Stimulated activated CD8-positive, alpha-beta memory T cell treated with anti-CD3 and anti-CD28 coated beads, Interleukin-7, amount 100 ng/mL, for 48 hours (primary cell): Measurements from ENCODE around the gene ARHGEF26.

Experiments used
- DNase-seq, 2 donors: peaks; one replicate each; pipeline ENCODE4 v3.0.0-alpha.2; 2020; ENCODE audit warnings: low read depth in 1 of 2; ENCODE audit errors: extremely low read depth in 1 of 2

The ARHGEF26 gene

DNA sequence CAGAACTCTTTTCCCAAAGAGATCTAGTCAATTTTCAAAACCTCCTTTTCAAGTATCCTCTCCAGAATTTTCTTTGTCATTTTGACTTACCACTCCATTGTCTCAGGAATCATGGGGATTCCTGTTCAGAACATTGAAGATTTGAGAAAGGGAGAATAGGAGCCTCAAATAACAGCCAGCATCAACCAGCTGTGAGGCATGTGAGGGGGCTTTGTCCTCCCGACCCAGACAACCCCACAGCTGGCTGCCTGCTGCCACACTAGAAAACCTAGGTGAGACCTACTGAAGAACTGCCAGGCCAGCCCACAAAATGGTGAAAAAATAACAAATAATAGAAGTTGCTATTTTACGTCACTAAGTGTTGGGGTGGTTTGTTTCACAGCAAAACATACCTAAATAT is 5.9 kb upstream of the ARHGEF26 start:
- DNase-seq: no peak

GRCh38 chr3:154119951-154120350 is 1.2 kb upstream of the ARHGEF26 start:
- DNase-seq: no peak

GRCh38 chr3:154121701-154122551 is 736 bp downstream of the ARHGEF26 start:
- DNase-seq: no peak

DNA sequence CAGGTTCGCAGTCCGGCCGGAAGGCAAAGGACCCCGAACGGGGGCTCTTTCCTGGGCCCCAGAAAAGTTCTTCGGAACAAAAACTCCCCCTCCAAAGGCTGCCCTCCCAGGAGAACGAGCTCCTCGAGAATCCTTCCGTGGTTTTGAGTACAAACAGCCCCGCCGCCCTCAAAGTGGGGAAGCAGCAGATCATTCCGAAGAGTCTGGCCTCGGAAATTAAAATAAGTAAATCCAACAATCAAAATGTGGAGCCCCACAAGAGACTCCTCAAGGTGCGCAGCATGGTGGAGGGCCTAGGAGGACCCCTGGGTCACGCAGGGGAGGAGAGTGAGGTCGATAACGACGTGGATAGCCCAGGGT is 1.3 kb downstream of the ARHGEF26 start:
- no peak for DNase-seq

DNA sequence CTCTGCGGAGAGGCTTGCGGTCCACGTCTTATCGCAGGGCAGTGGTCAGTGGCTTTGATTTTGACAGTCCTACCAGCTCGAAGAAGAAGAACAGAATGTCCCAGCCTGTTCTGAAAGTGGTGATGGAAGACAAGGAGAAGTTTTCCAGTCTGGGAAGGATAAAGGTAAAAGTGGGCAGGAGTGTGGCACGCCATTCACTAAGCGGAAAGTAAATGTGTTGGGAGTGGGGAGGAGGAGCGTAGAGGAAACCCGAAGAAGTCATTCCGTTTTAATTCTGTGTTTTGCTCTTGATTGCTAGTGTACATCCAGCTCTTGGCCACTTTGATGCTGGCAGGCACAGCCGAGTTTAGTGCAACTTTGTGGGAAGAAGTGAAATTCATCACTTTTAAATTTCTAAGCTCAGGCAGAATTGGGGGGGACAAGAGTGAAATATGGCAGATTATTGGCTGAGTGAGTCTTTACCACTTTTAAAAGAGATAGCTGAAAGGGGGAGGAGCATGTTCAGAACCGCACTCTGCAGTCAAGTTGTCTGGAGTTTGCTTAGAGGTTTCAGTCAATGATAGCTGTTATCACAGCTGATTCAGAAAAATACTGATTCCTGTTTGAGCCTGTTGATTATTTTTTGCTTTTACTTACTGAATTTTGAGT is 1.8 kb downstream of the ARHGEF26 start:
- no peak for DNase-seq

- DNase-seq: no peak
These were observed 2.7 kb downstream of the ARHGEF26 start for GRCh38 chr3:154123906-154124305.

DNA sequence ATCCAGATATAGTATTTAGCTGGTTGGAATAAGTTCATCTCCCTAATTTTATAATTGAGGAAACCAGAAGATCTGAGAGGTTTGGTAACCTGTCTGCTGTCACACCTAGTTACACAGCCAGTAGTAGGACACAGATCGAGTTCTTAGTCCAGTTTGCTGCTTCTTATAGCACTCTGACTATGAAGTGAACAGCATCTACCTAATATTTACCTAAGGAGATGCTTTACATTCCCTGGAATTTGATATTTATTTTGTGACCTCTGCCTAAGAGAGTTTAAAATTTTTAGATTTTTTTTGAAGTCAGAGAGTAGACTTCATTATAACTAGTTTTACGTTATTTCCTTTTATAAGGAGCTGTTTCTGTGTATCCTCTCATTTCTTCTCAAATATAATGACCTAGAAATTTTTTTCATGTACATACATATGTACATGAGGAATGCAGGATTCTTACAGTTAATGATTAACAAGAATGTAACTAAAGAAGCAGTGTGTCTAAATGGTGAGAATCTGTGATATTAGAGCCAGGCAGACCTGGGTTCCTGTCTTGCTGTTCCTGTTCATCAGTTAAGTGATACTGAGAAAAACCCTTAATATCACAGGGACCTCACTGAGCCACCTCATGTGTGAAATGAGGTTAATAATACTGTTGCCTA is 4.3 kb downstream of the ARHGEF26 start:
- no peak for DNase-seq

DNA sequence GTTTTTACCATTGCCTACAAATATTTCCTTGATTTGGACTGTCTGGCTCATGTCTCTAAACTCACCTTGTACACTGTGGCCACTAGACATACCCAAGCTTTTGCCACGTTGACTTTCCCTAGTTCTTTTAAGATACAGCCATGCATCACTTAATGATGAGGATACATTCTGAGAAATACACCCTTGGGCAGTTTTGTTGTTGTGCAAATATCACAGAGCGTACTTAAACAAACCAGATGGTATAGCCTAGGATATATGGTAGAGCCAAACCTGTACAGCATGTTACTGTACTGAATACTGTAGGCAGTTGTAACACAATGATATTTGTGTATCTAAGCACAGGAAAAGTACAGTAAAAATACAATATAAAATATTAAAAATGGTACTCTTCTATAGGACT is 5.5 kb downstream of the ARHGEF26 start:
- DNase-seq: no peak

GRCh38 chr3:154129625-154130024 is 8.4 kb downstream of the ARHGEF26 start:
- DNase-seq: no peak

GRCh38 chr3:154130540-154130939 is 9.3 kb downstream of the ARHGEF26 start:
- no peak for DNase-seq

DNA sequence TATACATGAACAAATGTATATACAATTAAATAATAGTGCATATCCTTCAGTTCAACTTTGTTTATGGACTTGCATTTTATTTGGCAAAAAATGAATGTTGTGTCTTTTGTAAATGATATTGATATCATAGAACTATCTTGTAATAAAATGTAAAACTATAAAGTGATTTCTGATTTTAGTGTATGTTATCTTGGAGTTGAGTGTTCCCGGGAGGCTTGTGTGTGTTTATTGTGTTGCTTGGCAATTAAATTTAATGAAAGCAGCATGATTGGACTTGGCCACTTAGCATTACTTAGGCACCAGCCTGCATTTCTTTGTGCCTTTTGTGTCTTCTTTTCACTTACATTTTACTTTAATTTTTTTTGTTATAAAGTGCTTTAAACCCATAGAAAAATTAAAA is 10.6 kb downstream of the ARHGEF26 start:
- no peak for DNase-seq

DNA sequence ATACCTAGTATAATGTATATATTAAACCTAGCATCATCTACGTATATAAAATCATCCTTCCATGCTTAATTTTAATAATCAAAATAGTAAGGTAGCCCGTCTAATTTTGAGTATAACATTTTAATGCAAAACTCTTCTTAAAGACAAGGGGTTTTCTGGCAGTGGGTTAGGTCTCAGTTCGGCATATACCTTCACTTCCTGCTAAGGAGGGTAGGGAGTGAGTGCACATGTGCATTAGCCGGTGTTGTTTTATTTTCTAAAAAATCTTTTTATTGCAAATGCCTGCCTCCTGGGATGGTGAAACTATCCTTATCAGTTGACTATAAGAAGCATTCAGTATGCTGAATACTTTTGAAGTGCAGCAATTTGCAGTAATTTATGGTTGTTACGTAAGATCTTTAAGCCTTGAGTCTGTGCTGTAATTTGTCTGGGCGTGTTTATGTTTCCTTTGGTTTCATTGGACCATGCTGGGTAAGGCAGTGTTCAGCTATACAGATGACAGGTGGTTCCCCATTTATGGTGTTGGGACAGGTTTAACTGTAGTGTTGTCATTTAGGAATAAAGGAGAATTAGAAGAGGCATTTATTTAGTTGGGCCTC is 11.7 kb downstream of the ARHGEF26 start:
- DNase-seq: no peak

DNA sequence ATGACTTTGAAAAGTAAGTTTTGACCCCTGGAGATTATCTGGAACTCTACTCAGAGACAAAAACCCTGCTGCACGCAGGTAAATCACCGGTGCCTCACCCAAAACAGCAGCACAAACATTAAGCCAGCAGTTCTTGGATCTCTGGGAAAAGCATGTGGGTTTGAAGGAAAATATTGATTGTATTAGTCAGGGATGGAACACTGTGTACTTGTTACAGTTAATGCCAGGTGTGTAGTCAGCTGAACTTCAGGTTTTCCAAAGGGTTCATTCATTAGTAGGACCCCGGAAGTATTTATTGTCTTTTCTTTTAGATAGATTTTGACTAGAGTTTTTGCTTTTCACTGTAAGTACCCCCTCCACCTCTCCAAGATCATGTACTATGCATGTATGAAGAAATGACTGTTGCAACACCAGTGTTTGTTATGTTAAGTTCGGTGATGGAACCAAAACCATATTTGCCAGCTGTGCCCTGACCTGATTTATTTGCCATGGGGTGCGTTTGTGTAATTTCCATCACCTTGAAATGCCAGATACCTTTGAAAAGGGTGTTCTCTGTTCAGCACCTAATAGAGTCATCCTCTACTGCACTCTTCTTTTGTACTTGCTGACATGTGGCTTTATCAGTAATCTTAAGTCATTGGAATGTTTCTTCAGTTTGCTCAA is 14.5 kb downstream of the ARHGEF26 start:
- DNase-seq: no peak

GRCh38 chr3:154137036-154137435 is 15.8 kb downstream of the ARHGEF26 start:
- no peak for DNase-seq

- DNase-seq: no peak
These were observed 18.8 kb downstream of the ARHGEF26 start for GRCh38 chr3:154139996-154140436.

GRCh38 chr3:154142608-154143007 is 21.4 kb downstream of the ARHGEF26 start:
- no peak for DNase-seq

DNA sequence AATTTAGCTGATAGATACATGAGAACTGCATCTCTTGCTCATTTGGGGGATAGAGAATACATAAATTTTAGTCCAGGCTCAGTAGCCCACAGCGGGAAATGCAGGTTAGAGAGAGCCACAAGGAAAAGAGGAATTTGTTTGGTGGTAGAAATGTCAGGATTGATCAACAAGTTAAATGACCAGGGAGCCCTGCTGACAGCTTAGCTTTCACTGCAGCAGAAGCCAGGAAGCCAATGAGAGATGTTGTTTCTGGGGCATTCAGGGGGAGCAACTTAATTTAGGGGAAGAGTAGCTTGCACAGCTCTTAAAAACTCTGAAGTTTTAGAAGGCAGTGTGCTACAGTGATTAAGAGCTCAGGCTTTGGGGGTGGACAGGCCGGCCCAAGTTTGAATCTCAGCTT is 22.7 kb downstream of the ARHGEF26 start:
- DNase-seq: no peak

- no peak for DNase-seq
These were observed 23.8 kb downstream of the ARHGEF26 start for GRCh38 chr3:154144825-154145465.

DNA sequence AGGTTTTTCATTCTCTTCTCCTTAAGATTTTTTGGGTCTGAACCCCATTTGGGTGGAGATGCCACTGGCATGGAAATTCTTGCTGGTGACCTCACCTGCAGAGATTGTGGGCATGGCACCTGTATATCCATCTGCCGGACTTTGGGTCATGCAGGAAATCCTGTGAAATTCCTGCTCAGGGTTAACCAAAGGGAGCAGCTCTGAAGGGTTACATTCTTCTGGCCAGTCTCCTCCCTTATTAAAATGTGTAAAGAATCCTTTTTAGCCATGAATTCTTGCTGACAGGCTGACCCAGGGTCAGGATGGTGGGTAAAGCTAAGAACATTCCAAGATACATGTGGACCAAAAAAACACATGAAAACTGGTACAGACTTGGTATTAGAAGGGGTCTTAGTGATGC is 27.4 kb downstream of the ARHGEF26 start:
- no peak for DNase-seq

DNA sequence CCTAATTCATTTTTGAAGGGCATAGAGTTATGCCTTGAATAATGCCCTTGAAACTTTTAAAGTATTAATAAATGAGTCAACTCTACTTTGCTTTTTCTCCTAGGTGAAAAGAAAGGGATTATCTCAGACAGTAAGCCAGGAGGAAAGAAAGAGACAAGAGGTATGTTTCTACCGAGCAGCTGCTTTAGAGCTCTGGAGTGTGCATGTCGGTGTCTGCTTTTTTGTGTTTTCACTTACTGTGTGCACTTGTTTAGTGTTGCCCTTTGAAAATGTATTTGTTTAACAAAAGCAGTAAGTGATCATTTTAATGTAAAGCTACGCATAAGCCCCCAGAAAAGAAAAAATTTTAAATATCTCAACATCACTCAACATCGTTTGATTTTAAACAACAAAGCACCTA is 28.1 kb downstream of the ARHGEF26 start:
- DNase-seq: no peak

- no peak for DNase-seq
These were observed 30.8 kb downstream of the ARHGEF26 start for GRCh38 chr3:154151969-154152368.
